ENCODE data around the gene NELFA.

- TF ChIP-seq POLR2AphosphoS5 (IDR thresholded peaks at IDR 0.05): no peak
- TF ChIP-seq CTCF (IDR thresholded peaks at IDR 0.05): no peak
- TF ChIP-seq POLR2A (IDR thresholded peaks at IDR 0.05): no peak
Measured at GRCh38 chr4:1938027-1938426, 70.7 kb downstream of the NELFA start.
